ENCODE results near the gene LRRN4CL. TPM values are rescaled to one million over a fixed set of nuclear protein-coding genes. Genes with fewer than 3 reads are reported as not detected.

Gene LRRN4CL
- total and polyA plus RNA-seq, 9 of the 15 experiments (the other 6 are each of a cell fraction or from before 2014, with no cell fraction given), result 0.03 to 0.11 (median 0.05) TPM; not detected in 4

DNA sequence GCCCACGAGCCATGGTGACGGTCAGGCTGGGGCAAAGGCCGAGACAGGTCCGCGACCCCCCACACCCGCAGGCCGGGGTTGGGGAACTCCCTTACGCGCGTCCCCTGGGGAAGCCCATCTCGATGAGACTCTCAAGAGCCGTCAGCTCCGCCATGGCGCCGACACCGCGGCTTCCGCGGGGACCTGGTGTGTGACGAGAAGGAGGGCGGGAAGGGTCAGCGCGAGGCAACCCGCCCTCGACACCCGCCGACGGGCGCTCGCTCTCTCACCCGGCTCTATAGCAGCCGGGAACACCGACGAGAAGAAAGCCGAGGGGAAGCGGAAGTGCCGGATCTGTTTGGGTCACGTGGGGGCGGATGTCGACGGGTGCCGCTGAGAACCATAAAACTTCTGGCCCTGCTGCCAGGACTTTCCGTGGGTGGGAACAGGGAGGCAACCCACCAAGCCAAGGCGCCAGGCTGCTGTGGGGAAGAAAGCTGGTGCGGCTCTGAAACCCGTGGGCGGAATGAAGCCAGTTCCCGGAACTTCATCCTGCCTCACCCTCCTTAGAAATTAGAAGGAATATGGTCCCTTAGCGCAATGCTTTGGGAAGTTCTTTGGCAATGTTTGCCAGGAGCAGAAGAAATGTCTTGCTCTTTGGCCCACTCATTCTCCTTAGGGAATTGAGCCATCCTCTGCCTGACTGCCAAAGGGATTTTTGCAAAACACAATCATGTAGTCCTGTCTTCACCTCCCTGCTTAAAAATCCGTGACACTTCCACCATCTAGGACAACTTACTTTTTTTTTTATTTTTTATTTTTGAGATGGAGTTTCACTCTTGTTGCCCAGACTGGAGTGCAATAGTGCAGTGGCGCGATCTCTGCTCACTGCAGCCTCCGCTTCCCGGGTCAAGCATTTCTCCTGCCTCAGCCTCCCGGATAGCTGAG is 10.3 kb downstream of the LRRN4CL start, which contains the start of gene UBXN1 (continued):
- TF ChIP-seq ESRRA (IDR thresholded peaks at IDR 0.05; ENCODE audit: borderline replicate concordance, low read depth), result 0 out of 2 replicates have a peak, but pooled peaks have one; percentile 17
- TF ChIP-seq KLF10 (CRISPR knock-in tag; IDR thresholded peaks at IDR 0.05), result no peak
- no peak for TF ChIP-seq STAG1 (CRISPR knock-in tag; IDR thresholded peaks at IDR 0.05; ENCODE audit: borderline replicate concordance)
- TF ChIP-seq CEBPG (CRISPR knock-in tag; IDR thresholded peaks at IDR 0.05), result no peak
- TF ChIP-seq CEBPG (tag; conservative IDR thresholded peaks at IDR 0.05 in 1 of 2, IDR thresholded peaks at IDR 0.05 in 1 of 2), result 0 out of 4 replicates have a peak, but pooled peaks of 1 of the 2 experiments have one; percentile 21
- TF ChIP-seq HMG20B (CRISPR knock-in tag; IDR thresholded peaks at IDR 0.05), result 0 out of 2 replicates have a peak, but pooled peaks have one; percentile 16
- TF ChIP-seq FOXK1 (CRISPR knock-in tag; IDR thresholded peaks at IDR 0.05; ENCODE audit: borderline replicate concordance), result no peak
- TF ChIP-seq ZNF77 (CRISPR knock-in tag; IDR thresholded peaks at IDR 0.05), result no peak
- TF ChIP-seq SMARCC2 (IDR thresholded peaks at IDR 0.05; ENCODE audit: low read depth), result no peak
- TF ChIP-seq POLR2G (IDR thresholded peaks at IDR 0.05; ENCODE audit: low read depth, low read length), result peak; percentile 94
- TF ChIP-seq, protein P1, sequence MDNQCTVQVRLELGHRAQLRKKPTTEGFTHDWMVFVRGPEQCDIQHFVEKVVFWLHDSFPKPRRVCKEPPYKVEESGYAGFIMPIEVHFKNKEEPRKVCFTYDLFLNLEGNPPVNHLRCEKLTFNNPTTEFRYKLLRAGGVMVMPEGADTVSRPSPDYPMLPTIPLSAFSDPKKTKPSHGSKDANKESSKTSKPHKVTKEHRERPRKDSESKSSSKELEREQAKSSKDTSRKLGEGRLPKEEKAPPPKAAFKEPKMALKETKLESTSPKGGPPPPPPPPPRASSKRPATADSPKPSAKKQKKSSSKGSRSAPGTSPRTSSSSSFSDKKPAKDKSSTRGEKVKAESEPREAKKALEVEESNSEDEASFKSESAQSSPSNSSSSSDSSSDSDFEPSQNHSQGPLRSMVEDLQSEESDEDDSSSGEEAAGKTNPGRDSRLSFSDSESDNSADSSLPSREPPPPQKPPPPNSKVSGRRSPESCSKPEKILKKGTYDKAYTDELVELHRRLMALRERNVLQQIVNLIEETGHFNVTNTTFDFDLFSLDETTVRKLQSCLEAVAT (IDR thresholded peaks at IDR 0.05), result no peak
- TF ChIP-seq, protein P2, sequence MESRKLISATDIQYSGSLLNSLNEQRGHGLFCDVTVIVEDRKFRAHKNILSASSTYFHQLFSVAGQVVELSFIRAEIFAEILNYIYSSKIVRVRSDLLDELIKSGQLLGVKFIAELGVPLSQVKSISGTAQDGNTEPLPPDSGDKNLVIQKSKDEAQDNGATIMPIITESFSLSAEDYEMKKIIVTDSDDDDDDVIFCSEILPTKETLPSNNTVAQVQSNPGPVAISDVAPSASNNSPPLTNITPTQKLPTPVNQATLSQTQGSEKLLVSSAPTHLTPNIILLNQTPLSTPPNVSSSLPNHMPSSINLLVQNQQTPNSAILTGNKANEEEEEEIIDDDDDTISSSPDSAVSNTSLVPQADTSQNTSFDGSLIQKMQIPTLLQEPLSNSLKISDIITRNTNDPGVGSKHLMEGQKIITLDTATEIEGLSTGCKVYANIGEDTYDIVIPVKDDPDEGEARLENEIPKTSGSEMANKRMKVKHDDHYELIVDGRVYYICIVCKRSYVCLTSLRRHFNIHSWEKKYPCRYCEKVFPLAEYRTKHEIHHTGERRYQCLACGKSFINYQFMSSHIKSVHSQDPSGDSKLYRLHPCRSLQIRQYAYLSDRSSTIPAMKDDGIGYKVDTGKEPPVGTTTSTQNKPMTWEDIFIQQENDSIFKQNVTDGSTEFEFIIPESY (CRISPR knock-in tag; IDR thresholded peaks at IDR 0.05), result no peak
- TF ChIP-seq, protein P3, sequence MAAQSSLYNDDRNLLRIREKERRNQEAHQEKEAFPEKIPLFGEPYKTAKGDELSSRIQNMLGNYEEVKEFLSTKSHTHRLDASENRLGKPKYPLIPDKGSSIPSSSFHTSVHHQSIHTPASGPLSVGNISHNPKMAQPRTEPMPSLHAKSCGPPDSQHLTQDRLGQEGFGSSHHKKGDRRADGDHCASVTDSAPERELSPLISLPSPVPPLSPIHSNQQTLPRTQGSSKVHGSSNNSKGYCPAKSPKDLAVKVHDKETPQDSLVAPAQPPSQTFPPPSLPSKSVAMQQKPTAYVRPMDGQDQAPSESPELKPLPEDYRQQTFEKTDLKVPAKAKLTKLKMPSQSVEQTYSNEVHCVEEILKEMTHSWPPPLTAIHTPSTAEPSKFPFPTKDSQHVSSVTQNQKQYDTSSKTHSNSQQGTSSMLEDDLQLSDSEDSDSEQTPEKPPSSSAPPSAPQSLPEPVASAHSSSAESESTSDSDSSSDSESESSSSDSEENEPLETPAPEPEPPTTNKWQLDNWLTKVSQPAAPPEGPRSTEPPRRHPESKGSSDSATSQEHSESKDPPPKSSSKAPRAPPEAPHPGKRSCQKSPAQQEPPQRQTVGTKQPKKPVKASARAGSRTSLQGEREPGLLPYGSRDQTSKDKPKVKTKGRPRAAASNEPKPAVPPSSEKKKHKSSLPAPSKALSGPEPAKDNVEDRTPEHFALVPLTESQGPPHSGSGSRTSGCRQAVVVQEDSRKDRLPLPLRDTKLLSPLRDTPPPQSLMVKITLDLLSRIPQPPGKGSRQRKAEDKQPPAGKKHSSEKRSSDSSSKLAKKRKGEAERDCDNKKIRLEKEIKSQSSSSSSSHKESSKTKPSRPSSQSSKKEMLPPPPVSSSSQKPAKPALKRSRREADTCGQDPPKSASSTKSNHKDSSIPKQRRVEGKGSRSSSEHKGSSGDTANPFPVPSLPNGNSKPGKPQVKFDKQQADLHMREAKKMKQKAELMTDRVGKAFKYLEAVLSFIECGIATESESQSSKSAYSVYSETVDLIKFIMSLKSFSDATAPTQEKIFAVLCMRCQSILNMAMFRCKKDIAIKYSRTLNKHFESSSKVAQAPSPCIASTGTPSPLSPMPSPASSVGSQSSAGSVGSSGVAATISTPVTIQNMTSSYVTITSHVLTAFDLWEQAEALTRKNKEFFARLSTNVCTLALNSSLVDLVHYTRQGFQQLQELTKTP (IDR thresholded peaks at IDR 0.05; ENCODE audit: low read depth in 1 of 2, partially characterized antibody in 2 of 2), result peak; percentile 38 to 58
- no peak for TF ChIP-seq RBM17 (IDR thresholded peaks at IDR 0.05; ENCODE audit: borderline replicate concordance, low read depth, low read length)
- TF ChIP-seq, protein P4, sequence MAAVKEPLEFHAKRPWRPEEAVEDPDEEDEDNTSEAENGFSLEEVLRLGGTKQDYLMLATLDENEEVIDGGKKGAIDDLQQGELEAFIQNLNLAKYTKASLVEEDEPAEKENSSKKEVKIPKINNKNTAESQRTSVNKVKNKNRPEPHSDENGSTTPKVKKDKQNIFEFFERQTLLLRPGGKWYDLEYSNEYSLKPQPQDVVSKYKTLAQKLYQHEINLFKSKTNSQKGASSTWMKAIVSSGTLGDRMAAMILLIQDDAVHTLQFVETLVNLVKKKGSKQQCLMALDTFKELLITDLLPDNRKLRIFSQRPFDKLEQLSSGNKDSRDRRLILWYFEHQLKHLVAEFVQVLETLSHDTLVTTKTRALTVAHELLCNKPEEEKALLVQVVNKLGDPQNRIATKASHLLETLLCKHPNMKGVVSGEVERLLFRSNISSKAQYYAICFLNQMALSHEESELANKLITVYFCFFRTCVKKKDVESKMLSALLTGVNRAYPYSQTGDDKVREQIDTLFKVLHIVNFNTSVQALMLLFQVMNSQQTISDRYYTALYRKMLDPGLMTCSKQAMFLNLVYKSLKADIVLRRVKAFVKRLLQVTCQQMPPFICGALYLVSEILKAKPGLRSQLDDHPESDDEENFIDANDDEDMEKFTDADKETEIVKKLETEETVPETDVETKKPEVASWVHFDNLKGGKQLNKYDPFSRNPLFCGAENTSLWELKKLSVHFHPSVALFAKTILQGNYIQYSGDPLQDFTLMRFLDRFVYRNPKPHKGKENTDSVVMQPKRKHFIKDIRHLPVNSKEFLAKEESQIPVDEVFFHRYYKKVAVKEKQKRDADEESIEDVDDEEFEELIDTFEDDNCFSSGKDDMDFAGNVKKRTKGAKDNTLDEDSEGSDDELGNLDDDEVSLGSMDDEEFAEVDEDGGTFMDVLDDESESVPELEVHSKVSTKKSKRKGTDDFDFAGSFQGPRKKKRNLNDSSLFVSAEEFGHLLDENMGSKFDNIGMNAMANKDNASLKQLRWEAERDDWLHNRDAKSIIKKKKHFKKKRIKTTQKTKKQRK (IDR thresholded peaks at IDR 0.05; ENCODE audit: borderline replicate concordance, low read depth, low read length), result no peak

All from K562 (cell line).